NCI-H1105 (cell line): ENCODE data around the gene SETD1A.
"Not testable (repeated sequence)": the region's sequence is repeated elsewhere in the genome, so short reads cannot be mapped to it uniquely, and the experiment has no call there.

Experiments
- DNase-seq: peaks from one replicate; lab custom pipeline; 2025; lab: John Stamatoyannopoulos, UW

Gene SETD1A

DNA sequence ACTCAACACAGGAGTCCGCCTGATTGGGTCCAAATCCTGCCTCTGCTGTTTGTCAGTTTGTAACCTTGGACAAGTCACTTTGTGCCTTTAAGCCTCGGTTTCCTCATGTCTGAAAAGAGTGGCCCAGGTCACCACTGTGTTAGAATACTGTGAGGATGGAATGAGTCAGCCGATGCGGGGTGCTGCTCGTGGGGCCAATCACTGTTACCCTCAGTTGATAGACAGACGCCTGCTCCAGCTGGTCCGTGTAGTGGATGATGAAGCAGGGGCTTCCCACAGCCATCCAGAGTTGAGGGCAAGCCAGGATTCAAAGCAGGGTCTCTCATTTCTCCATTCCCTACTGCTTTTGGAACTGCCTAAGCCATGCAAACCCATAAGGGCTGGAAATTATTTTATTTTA lies 28.4 kb upstream of the SETD1A start:
- no peak for DNase-seq

DNA sequence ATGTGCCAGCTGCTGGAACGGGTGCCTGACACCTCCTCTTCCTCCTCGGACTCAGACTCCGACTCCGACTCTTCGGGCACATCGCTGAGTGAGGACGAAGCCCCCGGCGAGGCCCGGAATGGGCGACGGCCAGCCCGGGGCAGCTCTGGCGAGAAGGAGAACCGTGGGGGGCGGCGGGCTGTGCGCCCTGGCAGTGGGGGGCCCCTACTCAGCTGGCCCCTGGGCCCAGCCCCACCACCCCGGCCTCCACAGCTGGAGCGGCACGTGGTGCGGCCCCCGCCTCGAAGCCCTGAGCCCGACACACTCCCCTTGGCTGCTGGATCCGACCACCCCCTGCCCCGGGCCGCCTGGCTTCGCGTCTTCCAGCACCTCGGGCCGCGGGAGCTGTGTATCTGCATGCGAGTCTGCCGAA lies 27.4 kb upstream of the SETD1A start:
- DNase-seq, result no peak

DNA sequence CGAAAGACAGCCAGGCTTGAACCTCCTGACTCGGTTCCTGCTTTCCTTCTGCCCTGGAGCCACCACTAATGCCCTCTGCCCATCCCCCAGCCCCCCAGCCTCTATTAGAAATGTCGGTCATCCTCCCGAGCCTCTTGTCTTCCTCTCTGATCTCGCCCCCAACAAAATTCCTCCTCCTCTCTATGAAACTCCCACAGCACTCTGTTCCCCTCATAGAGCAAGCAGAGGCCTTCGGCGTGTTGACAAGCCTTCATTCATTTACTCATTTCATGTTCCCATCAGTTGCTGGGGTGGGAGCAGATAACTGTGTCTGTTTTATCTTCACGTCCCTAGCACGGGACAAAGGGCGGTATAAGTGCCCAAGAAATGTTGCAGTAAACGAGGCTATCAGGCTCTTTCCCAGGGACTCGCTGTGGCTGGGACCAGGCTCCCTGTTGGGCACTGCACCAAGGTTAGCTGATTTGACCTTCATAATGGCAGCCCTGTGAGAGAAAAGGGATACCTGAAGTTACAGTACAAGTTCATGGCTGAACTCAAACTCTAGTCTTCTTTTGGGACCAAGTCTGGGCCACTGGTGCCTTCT lies 26.4 kb upstream of the SETD1A start:
- DNase-seq, result no peak

DNA sequence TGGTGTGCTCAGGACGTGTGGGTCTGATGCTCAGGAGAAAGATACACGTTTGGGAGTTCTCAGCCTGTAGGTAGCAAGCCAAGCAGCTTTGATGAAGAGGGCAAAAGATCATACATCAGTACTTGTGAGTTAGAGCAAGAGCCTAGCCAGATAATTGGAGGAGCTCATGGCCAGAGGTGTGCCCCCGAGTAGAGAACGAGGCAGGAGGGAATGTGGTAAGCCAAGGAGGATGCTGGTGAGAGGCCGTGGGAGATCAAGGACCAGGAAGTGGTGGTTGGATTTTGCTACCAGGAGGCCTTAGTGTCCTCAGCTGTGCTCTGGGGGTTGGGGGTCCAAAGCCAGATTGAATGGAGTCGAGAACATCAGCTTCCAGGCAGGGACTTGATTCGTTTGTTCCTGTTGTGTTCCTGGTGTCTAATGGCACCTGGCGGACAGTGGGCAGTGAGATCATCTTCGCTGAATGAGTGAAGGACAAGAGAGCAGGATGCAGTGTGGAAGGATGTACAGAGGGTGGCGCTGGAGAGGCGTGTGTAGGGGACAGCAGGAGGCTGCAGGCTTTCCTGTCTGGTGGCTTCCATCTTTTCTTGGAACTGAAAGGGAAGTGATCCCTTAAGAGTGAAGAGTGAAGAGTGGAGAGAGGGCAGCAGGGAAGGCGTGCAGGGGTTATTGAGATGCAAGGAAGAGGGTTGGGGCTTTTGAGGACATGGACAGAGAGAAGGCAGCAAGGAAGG lies 22.6 kb upstream of the SETD1A start:
- no peak for DNase-seq

DNA sequence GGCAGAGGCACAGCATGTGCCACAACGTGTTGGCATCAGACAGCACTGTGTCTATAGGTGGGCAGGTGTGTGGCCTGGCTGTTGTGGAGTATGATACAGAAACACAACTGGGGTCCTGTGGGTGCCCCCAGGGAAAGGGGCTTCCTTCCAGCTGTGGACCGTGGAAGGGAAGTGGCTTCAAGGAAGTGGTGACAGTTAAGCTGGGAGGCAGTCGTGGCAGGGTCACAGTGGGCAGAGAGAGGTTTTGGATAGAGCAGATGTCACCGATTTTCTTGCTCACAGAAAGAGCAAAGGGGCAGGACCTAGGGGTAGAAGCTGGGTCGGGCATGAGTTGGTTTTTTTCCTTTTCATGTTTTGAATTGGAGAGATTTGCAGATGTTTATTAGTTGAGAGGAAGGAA lies 19.9 kb upstream of the SETD1A start:
- DNase-seq, result no peak

DNA sequence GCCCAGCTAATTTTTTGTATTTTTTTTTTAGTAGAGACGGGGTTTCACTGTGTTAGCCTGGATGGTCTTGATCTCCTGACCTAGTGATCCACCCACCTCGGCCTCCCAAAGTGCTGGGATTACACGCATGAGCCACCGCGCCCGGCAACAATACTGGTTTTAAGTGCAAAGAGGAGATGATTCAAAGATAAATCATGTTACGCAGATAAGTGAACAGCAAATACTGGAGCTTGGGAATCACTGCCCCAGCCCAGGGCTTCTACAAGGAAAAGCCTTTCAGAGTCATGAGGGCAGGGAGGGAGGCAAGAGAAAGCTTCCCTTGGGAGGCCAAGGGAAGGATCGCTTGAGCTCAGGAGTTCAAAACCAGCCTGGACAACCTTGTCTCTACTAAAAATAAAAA lies 18.0 kb upstream of the SETD1A start:
- not testable (repeated sequence) for DNase-seq

DNA sequence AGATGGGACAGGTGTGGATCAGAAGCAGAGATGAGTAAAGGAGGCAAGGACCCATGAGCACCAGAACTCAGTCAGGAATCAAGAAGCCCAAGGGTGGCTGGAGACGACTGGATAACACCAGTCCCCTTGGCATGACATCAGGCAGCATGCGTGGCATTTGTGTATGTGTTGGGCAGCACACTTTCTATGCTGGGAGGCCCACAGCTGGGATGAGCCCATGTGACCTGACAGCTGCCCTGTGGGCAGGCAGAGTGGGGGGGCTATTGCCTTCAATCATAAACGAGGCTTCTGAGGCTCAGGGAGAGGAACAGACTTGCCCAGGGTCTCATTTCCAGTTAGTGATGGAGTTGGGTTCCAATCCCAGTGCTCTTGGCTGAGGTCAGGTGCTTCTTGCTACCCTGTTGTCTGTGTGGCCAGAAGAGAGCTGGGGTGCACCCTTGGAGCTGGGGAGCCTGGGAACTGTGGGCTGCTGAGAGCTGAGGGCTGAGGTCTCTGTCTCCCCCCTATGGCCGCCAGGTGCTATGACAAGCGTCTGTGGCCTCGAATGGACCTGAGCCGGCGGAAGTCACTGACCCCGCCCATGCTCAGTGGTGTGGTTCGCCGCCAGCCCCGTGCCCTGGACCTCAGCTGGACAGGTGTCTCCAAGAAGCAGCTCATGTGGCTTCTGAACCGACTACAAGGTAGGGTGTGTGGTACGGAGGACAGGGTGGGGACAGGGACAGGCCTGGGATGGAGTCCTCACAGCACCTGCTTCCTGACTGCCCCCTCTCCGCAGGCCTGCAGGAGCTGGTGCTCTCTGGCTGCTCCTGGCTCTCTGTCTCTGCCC lies 15.7 kb upstream of the SETD1A start:
- DNase-seq, result peak; percentile 15

DNA sequence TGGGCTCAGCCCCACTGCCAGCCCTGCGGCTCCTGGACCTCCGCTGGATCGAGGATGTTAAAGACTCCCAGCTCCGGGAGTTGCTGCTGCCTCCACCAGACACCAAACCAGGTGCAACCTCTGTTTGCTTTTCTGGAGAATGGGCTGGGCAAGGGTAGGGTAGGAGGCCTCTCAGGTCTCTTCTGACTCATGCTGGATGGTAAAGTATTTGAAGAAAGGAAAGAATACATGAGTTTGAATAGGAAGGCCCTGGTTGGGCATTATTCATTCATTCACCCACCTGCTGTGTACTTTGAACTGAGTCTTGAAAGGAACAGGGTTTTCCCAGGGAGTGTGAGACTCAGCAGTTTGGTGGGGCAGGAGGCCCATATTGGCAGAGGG lies 15.1 kb upstream of the SETD1A start:
- DNase-seq, result no peak

DNA sequence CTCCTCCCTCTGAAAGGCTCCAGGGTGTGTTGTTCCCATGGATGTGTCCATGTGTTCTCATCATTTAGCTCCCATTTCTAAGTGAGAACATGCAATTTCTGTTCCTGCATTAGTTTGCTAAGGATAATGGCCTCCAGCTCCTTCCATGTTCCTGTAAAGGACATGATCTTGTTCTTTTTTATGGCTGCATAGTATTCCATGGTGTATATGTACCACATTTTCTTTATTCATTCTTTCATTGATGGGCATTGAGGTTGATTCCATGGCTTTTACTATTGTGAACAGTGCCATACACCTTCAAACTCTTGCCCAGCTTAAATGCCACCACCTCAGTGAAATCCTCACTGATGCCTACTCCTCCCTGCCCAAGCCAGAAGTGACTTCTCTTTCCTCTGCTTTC lies 13.2 kb upstream of the SETD1A start:
- no peak for DNase-seq

DNA sequence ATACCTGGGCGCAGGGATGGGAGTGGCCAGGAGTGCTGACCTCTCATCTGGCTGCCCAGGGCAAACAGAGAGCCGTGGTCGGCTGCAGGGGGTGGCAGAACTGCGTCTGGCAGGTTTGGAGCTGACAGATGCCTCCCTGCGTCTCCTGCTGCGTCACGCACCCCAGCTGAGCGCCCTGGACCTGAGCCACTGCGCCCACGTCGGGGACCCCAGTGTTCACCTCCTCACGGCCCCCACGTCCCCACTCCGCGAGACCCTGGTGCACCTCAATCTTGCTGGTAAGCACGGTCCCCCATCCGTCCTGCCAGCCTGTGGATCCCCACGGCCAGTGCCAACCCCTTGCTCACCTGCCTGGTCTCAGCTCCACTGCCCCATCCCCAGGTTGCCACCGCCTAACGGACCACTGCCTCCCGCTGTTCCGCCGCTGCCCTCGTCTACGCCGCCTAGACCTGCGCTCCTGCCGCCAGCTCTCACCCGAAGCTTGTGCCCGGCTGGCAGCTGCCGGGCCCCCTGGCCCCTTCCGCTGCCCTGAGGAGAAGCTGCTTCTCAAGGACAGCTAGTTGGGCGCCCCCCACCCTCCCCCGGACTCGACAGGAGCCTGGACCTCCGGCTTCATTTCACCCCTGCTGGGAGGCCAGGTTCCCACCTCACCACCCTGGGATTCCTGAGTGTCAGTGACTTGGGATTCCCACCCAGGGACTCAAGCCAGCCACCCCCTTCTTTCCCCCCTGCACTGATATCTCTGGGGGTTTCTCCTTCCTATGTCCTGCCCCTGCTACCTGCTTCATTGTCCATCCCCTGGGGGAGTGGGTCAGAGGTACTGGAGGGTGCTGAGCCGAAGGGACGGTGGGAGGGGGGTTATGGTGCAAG lies 10.6 kb upstream of the SETD1A start:
- no peak for DNase-seq

DNA sequence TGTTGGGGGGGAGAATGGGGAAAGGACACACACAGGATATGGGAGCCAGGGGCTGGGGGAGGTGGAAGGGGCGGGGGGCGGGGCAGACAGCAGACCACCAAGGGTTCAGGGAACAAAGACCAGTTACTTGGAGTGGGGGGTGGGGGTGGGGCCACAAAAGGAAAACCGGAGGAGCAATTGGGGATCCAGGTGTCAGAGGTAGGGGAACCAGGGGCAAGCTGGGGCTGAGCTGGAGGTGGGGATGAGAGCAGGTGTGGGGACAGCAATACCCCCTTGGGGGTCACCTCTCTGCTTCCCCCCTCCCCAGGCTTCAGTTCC lies 10.1 kb upstream of the SETD1A start:
- DNase-seq, result no peak

DNA sequence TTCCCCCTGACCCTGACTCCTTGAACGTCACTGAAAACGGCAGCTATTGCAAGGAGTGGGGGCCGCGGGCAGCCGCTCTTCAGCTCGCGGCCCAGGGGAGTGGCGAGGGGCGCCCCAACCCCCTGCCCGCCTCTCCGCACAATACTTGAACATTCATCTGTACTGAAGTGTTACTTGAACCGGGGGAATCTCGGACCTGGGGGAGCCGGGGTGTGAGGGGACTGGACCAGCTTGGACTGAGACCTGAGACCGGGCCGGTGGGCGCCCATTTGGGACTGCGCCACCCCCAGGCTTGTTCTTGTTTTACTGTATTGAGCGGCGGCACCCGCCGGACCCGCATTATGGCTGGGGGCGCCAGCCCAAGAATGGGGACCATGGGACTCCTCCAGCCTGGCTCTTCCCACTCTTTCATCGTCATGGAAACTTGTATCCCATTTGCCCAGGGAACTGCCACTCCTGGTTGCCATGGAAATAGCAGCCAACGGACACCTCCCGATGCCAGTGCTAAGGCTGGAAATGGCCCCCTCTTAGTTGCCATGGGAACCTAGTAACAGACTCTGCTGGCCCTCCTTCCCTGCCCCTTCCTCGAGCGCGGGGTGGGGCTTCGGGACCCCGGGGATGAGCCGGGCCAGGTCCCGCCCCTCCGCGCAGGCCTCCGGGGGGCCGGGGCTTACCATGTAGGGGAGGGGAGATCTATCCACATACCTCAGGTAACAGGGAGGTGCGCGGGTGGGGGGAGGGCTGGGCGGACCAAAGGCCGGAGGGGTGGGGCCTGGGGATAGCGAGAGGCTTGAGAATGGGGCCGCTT lies 9.5 kb upstream of the SETD1A start:
- DNase-seq, result peak; percentile 98

DNA sequence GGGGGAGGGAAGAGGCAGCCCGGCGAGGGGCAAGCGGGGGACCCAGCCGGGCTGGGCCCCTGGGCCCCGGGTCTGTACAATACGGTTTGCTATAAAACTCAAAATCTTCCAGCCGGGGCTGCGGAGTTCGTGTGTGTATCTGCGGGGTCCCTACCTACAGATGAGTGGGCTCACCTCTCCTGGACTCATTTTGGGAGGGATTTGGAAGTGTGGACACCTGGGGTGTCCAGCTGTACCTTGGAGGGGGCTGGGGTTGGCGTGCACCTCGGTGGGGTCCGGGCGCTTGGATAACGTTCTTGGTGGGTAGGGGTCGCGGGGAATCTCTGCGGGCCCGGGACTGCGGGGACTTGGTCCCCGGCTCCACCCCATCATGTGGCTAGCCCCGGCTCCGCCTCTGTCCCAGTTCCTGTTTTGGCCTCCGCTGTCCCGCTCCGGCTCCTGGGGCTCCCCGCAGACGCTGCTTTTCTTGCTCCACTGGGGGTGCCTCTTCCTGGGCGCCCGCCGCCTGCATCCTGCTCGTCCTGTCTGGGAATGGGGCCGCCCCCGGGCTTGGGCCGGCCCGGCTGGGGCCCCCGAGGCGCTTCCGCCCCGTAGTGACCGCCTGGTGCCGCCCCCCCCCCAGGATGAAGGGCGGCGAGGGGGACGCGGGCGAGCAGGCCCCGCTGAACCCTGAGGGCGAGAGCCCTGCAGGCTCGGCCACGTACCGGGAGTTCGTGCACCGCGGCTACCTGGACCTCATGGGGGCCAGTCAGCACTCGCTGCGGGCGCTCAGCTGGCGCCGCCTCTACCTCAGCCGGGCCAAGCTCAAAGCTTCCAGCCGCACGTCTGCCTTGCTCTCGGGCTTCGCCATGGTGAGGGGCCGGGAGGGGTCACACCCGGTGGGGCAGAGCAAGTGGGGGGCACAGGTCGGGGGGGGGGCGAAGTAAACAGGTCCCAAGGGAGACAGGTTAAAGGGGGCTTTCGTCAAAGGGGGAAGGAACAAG lies 8.6 kb upstream of the SETD1A start, which contains the start of gene ORAI3:
TSS of gene ORAI3 (plus strand) at position 402 of the 983 bp plus-strand sequence. CDS start at position 624, 222 bp downstream.
- DNase-seq, result no peak

DNA sequence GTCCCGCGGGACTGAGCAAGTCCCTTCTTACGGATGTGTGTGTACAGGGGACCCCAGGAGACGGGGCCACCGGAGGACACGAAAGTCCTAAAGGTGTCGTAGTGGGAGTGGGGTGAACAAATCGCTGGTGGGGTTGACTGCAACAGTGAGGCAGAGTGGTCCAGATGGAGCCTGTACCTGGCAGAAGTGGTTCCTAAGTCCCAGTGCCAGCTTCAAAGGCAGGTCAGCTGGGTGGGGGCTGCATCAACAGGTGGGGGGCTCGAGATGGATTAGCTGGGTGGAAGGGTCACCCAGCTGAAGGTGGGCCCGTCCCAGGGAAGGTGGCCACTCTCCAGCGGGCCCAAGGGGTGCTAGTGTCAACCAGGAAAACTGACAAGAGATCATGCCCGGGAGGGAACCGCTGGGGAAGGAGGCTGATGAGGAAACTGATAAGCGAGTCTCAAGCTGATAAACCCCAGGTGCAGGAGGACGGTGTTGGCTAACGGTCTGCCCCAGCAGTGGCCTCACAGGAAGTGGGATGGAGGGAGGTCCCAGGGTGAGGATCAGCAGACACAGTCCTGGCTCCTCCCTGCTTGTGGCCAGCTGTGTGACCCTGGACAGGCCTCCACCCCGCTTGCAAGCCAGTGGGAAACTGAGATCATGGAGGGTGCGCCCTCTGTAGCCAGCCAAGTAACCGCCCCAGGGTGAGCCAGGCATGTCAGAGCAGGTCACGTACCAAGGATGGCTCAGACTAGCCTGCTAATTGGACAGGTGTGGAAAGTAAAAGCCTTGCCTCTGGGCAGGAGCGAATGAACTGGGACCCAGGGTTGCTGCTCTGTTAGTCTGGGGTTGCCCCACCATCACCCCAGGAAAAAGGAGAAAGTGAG lies 7.7 kb upstream of the SETD1A start:
- DNase-seq, result peak; percentile 50

DNA sequence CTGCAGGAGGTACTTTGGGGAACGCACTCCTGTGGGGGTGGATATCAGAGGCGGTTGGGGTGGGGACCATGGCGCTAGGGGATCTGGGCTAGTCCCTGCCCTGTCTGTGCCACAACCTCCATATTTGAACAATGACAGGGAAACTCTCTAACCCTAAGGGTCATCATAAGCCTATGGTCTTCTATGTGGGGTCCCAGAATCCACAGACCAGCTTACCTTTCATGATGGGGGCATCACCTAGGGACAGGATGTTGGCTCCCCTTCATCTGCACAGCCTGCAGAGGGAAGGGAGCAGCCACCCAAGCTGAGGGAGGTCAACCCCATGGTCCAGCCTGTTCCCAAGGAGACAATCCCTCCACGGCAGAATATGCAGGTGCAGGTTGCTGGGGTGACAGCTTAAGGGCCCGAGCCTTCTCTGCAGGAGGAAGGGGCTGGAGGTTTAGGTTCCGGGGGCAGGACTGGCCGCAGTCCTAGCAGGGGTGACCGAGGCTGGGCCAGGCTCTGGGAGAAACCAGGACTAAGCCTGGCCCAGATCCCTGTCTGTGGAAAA lies 7.0 kb upstream of the SETD1A start:
- DNase-seq, result no peak

DNA sequence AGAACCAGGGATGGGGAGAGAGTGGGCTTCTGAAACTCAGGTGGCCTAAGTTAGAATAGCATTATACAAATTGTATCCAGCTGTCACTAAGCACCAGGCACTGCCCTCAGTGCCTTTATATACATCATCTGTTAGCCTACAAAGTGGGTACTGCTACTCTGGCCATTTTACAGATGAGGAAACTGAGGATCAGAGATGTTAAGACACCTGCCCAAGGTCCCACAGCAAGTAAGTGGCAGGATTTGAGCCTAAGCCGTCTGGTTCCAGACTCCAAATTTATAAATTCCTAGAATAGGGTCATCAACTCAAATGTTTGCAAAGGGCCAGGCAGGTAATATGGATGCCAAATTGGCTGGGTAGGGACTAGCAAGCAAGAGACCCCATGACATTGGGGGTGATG lies 6.4 kb upstream of the SETD1A start:
- DNase-seq, result no peak

DNA sequence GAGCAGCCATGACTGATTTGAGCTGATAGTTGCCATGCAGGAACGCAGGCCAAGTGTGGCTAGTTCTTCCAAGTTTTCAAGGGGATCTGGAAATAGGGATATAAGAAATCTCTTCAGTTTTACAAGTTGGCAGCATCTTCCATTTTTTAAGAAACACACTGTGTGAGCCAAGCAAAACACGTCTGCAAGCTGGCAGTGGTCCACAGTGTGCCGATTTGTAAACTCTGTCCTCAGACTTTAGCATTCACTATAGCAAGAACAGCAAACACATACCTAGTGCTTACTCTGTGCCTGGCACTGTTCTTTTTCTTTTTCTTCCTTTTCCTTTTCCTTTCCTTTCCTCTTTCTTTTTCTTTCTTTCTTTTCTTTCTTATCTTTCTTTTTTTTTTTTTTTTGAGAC lies 5.8 kb upstream of the SETD1A start:
- no peak for DNase-seq

DNA sequence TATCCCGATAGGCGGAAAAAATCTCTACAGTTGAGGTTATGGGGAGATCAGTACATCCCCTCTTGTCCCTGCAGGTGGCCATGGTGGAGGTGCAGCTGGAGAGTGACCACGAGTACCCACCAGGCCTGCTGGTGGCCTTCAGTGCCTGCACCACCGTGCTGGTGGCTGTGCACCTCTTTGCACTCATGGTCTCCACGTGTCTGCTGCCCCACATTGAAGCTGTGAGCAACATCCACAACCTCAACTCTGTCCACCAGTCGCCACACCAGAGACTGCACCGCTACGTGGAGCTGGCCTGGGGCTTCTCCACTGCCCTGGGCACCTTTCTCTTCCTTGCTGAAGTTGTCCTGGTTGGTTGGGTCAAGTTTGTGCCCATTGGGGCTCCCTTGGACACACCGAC lies 4.4 kb upstream of the SETD1A start:
- no peak for DNase-seq
